Spleen (tissue), 7 donors: ENCODE results near the gene ATXN7L3.

Experiments
- POLR2A ChIP-seq, 3 donors: fragments of 450-650 bp; IDR thresholded peaks; one replicate each; pipeline ENCODE4 v1.5.1; 2017; ENCODE audit warnings: antibody characterized with exemption in 3 of 3, mild to moderate bottlenecking in 1 of 3
- TF ChIP-seq, protein P1 (sequence below), 11 experiments: fragments of 200-600 bp in 7 of 11; fragments of 450-650 bp in 4 of 11; sonication (generic) in 4 of 11; IDR thresholded peaks in 8 of 11; conservative IDR thresholded peaks in 3 of 11; 1 replicate in 7 of 11; 2 replicates in 4 of 11; pipeline versions ENCODE4 v1.4.0 to v1.8.0; 2016 to 2021; ENCODE audit warnings: antibody characterized with exemption in 11 of 11, inconsistent platforms in 4 of 11, mild to moderate bottlenecking in 1 of 11
- donor health status: DM: no; HTN: no; CAD: no; lungs with moderate emphysema.
- donor health status: DM: no; HTN: no; CAD: no.
- donor health status: DM: no; HTN: no; CAD: no.

DNA sequence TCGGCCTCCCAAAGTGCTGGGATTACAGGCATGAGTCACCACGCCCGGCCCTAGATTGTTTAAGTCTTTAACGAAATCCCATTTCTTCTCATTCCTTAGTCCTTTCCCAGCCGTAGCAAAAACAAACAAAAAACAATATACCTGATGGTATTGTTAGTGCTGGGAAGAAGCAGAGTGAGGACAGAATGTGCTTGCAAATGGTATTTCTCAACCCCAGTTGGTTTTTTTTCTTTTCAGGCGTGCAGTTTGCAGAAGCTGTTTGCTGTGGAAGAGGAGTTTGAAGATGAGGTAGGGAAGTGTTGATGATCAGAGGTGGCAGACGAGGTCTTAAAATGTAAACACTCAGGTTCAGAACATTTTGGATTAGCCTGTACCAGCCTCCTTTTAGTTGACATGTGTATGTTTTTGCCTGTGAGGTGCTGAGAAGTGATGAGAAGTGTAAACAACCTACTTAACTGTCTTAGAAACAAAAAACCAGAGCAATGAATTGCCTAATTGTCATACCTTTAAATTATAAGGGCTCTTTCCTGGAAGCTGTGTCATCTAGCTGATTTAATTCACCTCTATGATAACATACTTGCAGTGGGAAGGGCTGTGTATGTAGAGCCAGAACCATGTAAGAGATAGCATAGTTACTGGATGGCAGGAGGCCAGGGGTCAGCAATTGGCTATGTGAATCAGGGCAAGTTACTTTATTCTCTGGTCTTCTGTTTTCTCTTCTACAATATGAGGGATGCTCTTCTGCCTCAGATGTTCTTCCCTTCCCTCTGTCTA, 54.5 kb downstream of the ATXN7L3 start:
- TF ChIP-seq, protein P1, sequence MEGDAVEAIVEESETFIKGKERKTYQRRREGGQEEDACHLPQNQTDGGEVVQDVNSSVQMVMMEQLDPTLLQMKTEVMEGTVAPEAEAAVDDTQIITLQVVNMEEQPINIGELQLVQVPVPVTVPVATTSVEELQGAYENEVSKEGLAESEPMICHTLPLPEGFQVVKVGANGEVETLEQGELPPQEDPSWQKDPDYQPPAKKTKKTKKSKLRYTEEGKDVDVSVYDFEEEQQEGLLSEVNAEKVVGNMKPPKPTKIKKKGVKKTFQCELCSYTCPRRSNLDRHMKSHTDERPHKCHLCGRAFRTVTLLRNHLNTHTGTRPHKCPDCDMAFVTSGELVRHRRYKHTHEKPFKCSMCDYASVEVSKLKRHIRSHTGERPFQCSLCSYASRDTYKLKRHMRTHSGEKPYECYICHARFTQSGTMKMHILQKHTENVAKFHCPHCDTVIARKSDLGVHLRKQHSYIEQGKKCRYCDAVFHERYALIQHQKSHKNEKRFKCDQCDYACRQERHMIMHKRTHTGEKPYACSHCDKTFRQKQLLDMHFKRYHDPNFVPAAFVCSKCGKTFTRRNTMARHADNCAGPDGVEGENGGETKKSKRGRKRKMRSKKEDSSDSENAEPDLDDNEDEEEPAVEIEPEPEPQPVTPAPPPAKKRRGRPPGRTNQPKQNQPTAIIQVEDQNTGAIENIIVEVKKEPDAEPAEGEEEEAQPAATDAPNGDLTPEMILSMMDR (IDR thresholded peaks at IDR 0.05 in 8 of 11, conservative IDR thresholded peaks at IDR 0.05 in 3 of 11): no peak
- no peak for TF ChIP-seq POLR2A (IDR thresholded peaks at IDR 0.05)
